ENCODE data around the gene EARS2. TPM values are rescaled to one million over a fixed set of nuclear protein-coding genes. Genes with fewer than 3 reads are reported as not detected.
"Not testable (repeated sequence)": the region's sequence is repeated elsewhere in the genome, so short reads cannot be mapped to it uniquely, and the experiment has no call there.

The EARS2 gene
- total RNA-seq = 19.8 and 20.2 TPM in 2 replicates

DNA sequence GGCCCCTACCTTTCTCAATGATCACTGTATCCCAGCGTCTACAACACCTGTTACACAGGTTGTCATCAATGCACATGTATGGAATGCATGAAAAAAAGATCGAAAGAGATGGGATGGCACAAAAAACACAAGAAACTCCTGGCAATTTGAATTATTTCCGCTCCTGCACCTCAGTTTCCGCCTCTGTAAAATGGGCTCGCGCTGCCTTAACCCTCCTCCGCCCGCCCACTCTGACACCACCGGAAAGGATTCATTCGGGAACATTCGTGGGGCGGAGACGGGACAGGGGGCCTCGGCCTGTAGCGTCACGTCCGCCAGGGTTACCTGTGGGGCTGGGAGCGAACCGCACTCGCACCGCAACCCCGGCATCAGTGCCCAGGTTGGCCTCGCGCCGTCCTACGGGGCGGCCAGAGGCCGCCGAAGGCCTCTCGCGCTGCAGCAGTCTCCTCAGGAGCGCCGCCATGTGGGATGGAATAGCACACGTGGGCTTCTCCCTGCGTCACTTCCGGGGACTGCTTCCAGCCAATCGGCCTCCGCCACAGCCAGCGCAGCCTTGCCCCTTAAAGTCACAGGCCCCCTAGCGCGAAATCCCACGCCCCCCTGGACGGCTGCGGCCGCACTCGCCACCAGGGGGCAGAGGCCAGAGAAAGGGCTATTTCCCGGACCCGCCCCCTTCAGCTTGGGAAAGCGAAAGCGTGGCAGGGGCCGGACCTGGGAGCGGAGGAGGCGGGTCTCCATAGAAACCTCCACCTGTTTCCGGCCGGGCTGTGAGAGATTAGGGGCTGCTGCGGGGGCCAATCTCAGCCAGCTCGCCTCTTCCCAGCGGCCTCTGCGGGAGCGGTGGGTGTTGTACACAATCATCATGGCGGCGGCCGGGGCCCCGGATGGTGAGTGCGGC, at the start of gene EARS2, which contains the start of gene UBFD1:
Gene EARS2, minus strand, starts transcription at position 470 of the 898 bp plus-strand sequence. Its CDS starts 7 bp downstream, at position 463.
Gene UBFD1, plus strand, starts transcription at position 847 of the 898 bp plus-strand sequence. Its CDS starts 16 bp downstream, at position 863.
- intact Hi-C loops (cut with micrococcal nuclease) = loop anchor here (1.0 to 2.0 kb wide), 12 partner anchors 39 to 1604 kb away; partner anchors contain the start of genes COG7, DCTN5, GGA2 and NDUFAB1

- intact Hi-C loops (cut with micrococcal nuclease) = loop anchor here (5.0 to 10.0 kb wide), 6 partner anchors 160 to 1435 kb away; partner anchors contain the start of gene RBBP6
Measured at GRCh38 chr16:23597003-23597756, 40.0 kb upstream of the EARS2 start.

- intact Hi-C loops (cut with micrococcal nuclease) = loop anchor here (1.0 to 10.0 kb wide), 12 partner anchors 39 to 1643 kb away; partner anchors contain the start of genes COG7, DCTN5, EARS2 and PALB2
Measured at GRCh38 chr16:23595951-23596720, 39.0 kb upstream of the EARS2 start, which contains the start of gene NDUFAB1. Gene NDUFAB1, minus strand, starts transcription at chr16:23596316. Its CDS starts 26 bp downstream, at chr16:23596290.

DNA sequence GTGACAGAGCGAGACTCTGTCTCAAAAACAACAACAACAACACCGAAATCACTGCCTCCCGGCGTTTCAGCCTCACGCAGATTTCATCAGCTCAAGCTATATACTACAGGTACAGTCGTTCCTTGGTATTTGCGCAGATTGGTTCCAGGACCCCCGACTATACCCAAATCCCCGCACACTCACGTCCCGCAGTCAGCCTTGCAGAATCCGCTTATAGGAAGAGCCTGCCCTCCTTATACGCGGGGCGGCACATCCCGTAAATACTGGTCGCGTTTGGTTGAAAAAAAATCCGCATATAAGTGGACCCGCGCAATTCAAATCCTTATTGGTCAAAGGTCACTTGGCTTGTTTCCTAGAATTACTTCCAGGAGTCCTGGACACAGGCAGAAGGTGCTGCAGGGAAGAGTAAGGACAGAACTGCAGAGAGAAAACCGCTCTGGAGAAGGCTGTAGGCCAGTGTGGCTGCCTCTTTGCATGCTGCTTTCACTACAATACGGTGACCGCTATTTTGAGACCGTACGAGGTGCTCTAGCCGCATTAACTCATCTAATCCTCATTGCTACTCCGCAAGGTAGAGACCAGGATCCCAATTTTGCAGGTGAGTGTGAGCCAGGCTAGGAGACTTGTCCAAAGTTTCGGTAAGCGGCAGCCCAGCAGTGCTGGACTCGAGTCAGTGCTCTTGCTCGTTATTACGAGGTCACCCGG, 38.2 kb upstream of the EARS2 start:
- intact Hi-C loops (cut with micrococcal nuclease) = loop anchor here (5.0 to 10.0 kb wide), 6 partner anchors 158 to 1437 kb away; partner anchors contain the start of gene RBBP6

- intact Hi-C loops (cut with micrococcal nuclease) = loop anchor here (10.0 kb wide), 1 partner anchor 211 kb away; no protein-coding TSS in a partner anchor
Measured at GRCh38 chr16:23594186-23594585, 37.0 kb upstream of the EARS2 start.

DNA sequence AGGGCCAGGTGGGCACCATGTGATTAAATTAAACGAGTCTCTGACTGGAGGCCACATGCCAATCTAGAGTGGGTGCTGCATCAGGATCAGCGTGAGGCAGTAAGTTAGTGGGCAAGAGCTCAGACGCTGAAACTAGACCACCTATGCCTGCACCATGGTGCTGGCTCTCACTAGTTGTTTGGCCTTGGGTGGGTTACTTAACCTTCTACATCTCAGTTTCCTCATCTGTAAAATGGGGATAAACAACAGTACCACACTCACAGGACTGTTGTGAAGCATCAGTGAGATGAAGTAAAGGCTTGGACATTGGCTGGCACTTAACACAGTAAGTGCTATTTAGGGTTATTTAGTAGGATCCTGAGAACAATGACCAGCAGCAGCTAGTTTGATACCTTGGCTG, 33.0 kb upstream of the EARS2 start:
- intact Hi-C loops (cut with micrococcal nuclease) = loop anchor here (10.0 kb wide), 1 partner anchor 215 kb away; no protein-coding TSS in a partner anchor

DNA sequence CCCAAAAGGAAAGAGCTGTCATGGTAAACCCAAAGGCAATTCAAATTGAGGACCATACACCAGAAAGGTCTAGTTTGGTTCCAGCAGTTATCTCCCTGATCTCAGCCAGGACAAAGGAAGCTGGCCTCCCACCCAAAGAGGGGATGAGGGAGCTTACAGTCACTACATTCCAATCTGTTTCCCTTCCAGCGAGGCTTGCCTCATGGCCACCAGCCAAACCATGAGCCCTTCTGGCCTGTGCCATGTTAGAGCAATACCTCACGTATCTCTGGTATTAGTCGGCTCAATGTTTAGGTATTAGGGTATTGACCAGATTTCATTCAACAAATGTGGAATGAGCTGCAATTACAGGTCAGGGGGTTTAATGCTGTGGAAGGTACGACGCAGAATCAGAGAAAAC, 30.6 kb upstream of the EARS2 start:
- intact Hi-C loops (cut with micrococcal nuclease) = no loop called here

DNA sequence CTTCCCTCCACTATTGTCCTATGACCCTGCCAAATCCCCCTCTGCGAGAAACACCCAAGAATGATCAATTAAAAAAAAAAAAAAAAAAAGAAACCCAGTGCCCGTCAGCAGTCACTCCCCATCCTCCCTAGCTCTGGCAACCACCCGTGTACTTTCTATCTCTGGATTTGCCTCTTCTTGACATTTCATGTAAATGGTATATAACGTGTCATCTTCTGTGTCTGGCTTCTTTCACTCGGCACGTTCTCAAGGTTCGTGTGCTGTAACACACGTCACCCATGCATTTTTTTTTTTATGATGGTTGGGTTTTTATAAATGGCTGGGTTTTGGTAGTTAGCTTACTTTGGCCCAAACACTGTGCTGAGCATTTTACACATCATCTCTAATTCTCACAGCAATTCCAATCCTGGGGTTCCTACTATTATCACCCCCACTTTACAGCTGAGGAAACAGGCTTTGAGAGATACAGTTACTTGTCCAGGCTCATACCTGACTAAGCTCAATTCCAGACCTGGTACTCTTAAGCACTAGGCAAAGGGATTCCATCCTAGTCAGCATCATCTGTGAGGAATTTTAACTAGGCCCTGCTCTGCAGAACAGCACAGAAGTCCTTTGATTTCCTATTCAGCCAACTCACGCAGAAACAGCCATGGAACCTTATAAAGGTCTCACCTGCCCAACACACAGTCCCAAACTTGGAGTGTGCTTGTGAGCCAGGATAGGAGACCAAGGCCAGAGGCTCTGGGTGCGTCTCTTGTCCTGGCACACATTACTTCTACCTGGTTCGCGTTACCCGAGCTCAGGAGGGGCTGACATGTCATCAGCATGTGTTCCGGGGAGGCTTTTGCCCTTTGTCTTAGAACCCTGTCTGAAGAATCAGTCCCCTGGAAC, 27.3 kb upstream of the EARS2 start:
- intact Hi-C loops (cut with micrococcal nuclease) = no loop called here

- intact Hi-C loops (cut with micrococcal nuclease) = not testable (repeated sequence)
Measured at GRCh38 chr16:23583271-23583670, 26.1 kb upstream of the EARS2 start.

DNA sequence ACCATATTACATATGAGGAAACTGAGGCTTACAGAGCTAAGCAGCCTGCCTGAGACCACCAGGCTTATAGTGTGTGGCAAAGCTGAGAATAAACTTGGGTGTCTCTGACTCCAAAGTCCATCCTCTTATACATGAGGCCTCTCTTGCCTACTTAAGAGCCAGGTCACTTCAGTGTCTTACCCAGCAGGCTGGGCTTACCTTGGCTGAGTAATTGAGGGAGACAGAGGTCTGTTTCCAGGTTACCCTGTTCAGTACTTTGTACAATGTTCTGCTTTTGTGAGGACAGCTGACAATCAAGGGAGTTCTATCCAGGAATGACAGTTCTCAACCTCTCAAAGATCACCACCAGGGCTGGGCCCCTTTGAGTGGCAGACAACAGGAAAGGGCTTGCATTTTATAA, 24.6 kb upstream of the EARS2 start:
- intact Hi-C loops (cut with micrococcal nuclease) = no loop called here

GRCh38 chr16:23580391-23580790, 23.2 kb upstream of the EARS2 start:
- intact Hi-C loops (cut with micrococcal nuclease) = no loop called here

- intact Hi-C loops (cut with micrococcal nuclease) = no loop called here
Measured at GRCh38 chr16:23579371-23579770, 22.2 kb upstream of the EARS2 start.

DNA sequence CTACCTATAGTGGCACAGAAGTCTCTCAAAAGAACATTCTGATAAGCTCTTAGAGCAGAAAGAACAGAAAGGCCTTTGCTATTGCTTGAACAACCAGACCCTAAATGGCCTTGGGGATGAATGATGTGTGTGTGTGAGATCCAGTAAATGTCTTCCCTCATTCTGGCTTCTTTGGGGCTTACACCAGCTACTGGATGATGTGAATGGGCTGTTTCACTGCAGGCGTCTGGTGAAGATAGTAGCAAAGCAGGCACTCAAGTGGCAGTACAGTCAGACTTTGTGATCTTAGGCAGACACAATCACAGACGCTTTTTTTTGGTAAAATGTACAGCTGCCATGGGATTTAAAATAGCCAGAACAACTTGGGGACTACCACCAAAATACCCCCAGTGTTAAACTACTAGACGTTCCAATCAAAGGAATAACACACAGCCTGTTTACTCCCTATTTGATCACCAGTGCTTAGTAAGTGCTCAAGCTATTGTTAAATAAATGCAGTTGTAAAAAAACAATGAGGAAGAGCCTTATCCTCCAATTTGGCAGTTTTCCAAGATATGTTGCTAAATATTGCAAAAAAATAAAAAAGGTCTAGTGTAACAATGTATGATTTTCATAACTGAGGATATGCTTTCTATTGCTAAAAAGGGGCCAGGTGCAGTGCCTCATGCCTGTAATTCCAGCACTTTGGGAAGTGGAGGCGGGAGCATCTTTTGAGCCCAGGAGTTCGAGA, 21.1 kb upstream of the EARS2 start:
- intact Hi-C loops (cut with micrococcal nuclease) = no loop called here

DNA sequence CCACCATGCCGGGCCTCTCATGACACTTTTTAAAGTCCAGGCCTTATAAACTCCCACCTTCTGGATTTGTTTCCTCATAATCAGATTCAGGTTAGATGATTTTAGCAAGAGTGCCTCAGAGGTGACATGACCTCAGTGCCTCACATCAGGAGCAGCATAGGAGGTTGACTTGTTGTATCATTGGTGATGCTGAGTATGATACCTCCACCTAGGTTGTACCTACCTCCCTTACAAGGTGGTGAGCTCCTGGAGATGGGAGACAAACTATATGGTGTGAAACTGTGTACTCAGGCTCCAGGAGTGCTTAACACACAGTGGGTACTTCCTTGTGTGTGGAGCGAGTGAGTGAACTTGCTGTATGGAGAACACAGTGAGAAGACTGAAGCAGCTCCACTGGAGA, 20.3 kb upstream of the EARS2 start:
- intact Hi-C loops (cut with micrococcal nuclease) = no loop called here

GRCh38 chr16:23575834-23576233, 18.7 kb upstream of the EARS2 start:
- intact Hi-C loops (cut with micrococcal nuclease) = no loop called here

DNA sequence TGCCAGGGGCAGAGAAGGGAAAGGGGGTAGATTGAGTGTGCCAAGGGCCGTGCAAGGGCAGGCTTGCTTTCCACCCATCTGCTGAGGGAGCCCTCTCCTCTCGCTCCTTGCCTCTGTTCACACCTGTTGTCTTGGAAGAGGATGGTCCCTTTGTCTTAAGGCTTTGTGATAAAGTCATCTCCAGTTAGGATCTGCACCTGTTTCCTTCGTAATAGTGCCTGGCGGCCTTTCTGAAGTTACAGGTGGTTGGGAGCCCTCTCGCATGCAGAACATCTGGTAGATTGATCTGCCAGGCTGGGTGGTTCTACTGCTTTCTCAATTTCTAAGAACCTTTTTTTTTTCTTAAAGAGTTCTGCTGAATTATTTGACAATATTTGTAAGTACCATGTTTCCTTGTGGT, 16.7 kb upstream of the EARS2 start:
- intact Hi-C loops (cut with micrococcal nuclease) = no loop called here

- intact Hi-C loops (cut with micrococcal nuclease) = no loop called here
Measured at GRCh38 chr16:23572394-23572793, 15.2 kb upstream of the EARS2 start.

DNA sequence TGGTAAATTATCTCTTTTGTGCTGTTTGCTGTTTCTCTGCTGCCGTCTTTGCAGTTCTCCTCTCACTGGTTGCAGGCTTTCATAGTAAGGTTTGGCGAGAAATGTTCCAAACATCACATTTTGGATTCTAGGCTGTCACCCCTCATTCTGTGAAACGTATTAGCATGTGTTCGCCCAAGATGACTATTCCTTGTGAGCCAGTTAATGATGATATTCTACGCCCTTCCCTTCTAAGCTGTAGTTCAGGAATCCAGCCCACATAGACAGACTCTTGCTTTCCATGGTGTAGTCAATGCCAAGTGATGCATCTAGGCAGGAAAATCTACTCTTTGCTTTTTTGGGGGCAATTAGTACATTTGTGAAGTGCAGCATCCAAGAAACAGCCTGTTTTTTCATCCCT, 14.7 kb upstream of the EARS2 start:
- intact Hi-C loops (cut with micrococcal nuclease) = no loop called here
